CD1c-positive myeloid dendritic cell (primary cell): ENCODE data around the gene CRIP3.
"Not testable (repeated sequence)": the region's sequence is repeated elsewhere in the genome, so short reads cannot be mapped to it uniquely, and the experiment has no call there.

Experiments used
- DNase-seq: peaks from one replicate; pipeline ENCODE4 v3.0.0-alpha.2; 2016; ENCODE audit errors: extremely low spot score

The CRIP3 gene

GRCh38 chr6:43306086-43306485, 2.5 kb downstream of the CRIP3 start:
- DNase-seq, result no peak

- DNase-seq, result no peak
Observed at GRCh38 chr6:43304882-43305281, 3.7 kb downstream of the CRIP3 start.

- no peak for DNase-seq
Observed at GRCh38 chr6:43304361-43304760, 4.3 kb downstream of the CRIP3 start.

- no peak for DNase-seq
Observed at GRCh38 chr6:43303751-43304331, 4.8 kb downstream of the CRIP3 start.

- DNase-seq, result not testable (repeated sequence)
Observed at GRCh38 chr6:43303006-43303405, 5.6 kb downstream of the CRIP3 start.

- DNase-seq, result no peak
Observed at GRCh38 chr6:43302126-43302525, 6.5 kb downstream of the CRIP3 start.

GRCh38 chr6:43301081-43301870, 7.3 kb downstream of the CRIP3 start:
- no peak for DNase-seq

- no peak for DNase-seq
Observed at GRCh38 chr6:43299338-43300293, 9.0 kb downstream of the CRIP3 start.

GRCh38 chr6:43298565-43299337, 9.9 kb downstream of the CRIP3 start:
- no peak for DNase-seq

- no peak for DNase-seq
Observed at GRCh38 chr6:43297644-43298564, 10.7 kb downstream of the CRIP3 start, which contains the start of gene SLC22A7. Gene SLC22A7, plus strand, starts transcription at chr6:43298260. Its CDS starts 99 bp downstream, at chr6:43298359.

- no peak for DNase-seq
Observed at GRCh38 chr6:43296780-43297497, 11.7 kb downstream of the CRIP3 start.

GRCh38 chr6:43295456-43295855, 13.2 kb downstream of the CRIP3 start:
- DNase-seq, result no peak

- no peak for DNase-seq
Observed at GRCh38 chr6:43294536-43294935, 14.1 kb downstream of the CRIP3 start.

- DNase-seq, result no peak
Observed at GRCh38 chr6:43293698-43294097, 14.9 kb downstream of the CRIP3 start.

- DNase-seq, result no peak
Observed at GRCh38 chr6:43292763-43293318, 15.8 kb downstream of the CRIP3 start.

- no peak for DNase-seq
Observed at GRCh38 chr6:43292341-43292740, 16.3 kb downstream of the CRIP3 start.

- DNase-seq, result no peak
Observed at GRCh38 chr6:43291708-43292107, 16.9 kb downstream of the CRIP3 start.

GRCh38 chr6:43290905-43291355, 17.7 kb downstream of the CRIP3 start:
- DNase-seq, result no peak

- no peak for DNase-seq
Observed at GRCh38 chr6:43290339-43290904, 18.2 kb downstream of the CRIP3 start.
